ENCODE results near the gene ANKK1. TPM values are rescaled to one million over a fixed set of nuclear protein-coding genes. Genes with fewer than 3 reads are reported as not detected.

ANKK1 gene
- total and polyA plus RNA-seq, 9 of the 15 experiments (the other 6 are each of a cell fraction or from before 2014, with no cell fraction given), result not detected

DNA sequence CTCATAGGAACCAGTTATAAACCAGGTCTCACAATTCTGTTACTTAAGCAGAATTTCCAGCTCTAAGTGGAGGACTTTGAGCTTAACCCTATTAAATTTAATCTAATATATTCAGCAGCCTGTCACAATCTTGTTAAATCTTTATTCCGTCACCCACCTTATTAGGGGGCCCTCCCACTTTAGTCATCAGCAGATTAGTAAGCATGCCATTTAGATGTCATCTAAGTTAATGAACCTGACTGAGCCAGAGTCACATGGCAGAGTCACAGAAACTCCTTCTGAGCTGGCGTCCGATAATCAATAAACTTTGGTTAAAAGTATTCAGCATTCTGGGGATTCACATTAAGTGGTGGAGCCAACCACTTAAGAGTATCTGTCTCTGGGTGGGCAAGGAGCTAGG, 38.1 kb upstream of the ANKK1 start:
- FAIRE-seq (no peak), DNase-seq (ENCODE audit: extremely low read depth in 1 of 4, low spot score in 3 of 4) (no peak), ATAC-seq (no peak)
- no peaks in the 10 kb centered on the region for H3K36me3 ChIP-seq (ENCODE audit: control insufficient read depth, insufficient read depth, low read length)
- no peaks in the 10 kb centered on the region for H3K9me1 ChIP-seq (ENCODE audit: control insufficient read depth, insufficient read depth, low read length)
- no peaks in the 10 kb centered on the region; a peak in 1 of 5 replicates for H3K27me3 ChIP-seq (ENCODE audit: control insufficient read depth in 2 of 2, insufficient read depth in 2 of 2, low read length in 2 of 2)
- TF ChIP-seq KDM1A (IDR thresholded peaks at IDR 0.05), result no peak
- no peak for TF ChIP-seq ZFP36 (IDR thresholded peaks at IDR 0.05; ENCODE audit: low read depth, low read length, partially characterized antibody)
- TF ChIP-seq JUN (IDR thresholded peaks at IDR 0.05; ENCODE audit: borderline replicate concordance, low read depth, low read length), result no peak
- no peak for TF ChIP-seq JUN (CRISPR knock-in tag; IDR thresholded peaks at IDR 0.05; ENCODE audit: borderline replicate concordance)
- no peak for TF ChIP-seq KAT8 (IDR thresholded peaks at IDR 0.05; ENCODE audit: low read depth)
- no peak for TF ChIP-seq PTBP1 (IDR thresholded peaks at IDR 0.05; ENCODE audit: low read depth, low read length)
- no peak for TF ChIP-seq CBX8 (IDR thresholded peaks at IDR 0.05; ENCODE audit: borderline replicate concordance, extremely low read depth, low read depth, low read length, poor library complexity, severe bottlenecking)
- TF ChIP-seq POLR2A (conservative IDR thresholded peaks at IDR 0.05), result no peak
- 42% methylated on average over 3 of the region's 3 CpGs for WGBS (ENCODE audit: insufficient coverage, low coverage, missing lambda C conversion rate)
- no peaks in the 10 kb centered on the region for H3K79me2 ChIP-seq (ENCODE audit: control insufficient read depth, insufficient read depth, low read length)
- BruUV-seq (replicated peaks), result no TSS peak
- POLR2A ChIA-PET, result no interaction called here
- H3K4me1 ChIP-seq (replicated peaks in 1 of 2; ENCODE audit: control insufficient read depth in 2 of 2, insufficient read depth in 2 of 2, low read length in 2 of 2), result no peaks in the 10 kb centered on the region
- H2AFZ ChIP-seq (ENCODE audit: low read depth, low read length), result no peak overlapping the region
- H3K9me3 ChIP-seq (replicated peaks; ENCODE audit: control insufficient read depth, insufficient read depth, low read depth, low read length), result no peaks in the 10 kb centered on the region
- intact Hi-C loops (cut with micrococcal nuclease), result no loop called here
- H3K9ac ChIP-seq (ENCODE audit: insufficient read depth in 1 of 2, low read depth in 2 of 2, low read length in 2 of 2), result no peak overlapping the region
- in situ Hi-C loops (cut with MboI), result no loop called here
- H3K4me2 ChIP-seq (ENCODE audit: insufficient read depth, low read length), result no peak overlapping the region
- no peaks in the 10 kb centered on the region; the same call in 1 of the 2 replicates for H4K20me1 ChIP-seq (replicated peaks; ENCODE audit: control insufficient read depth, insufficient read depth, low read length)
- H3K4me3 ChIP-seq, result no peak overlapping the region
- H3K27ac ChIP-seq (ENCODE audit: extremely low read depth, low read depth, low read length), result no peak overlapping the region
- CTCF ChIA-PET (ENCODE audit: low intra/inter-chr PET ratio), result no interaction called here
